Central memory CD8-positive, alpha-beta T cell (primary cell): ENCODE results near the gene HHEX.
A peak's percentile ranks its signal among the peaks of the same experiment; 100 is the strongest.
"Not testable (repeated sequence)": the region's sequence is repeated elsewhere in the genome, so short reads cannot be mapped to it uniquely, and the experiment has no call there.

Experiments
- ATAC-seq: fragments of 150-1000 bp; cut with Tn5 transposase; replicated peaks from 2 replicates; pipeline ENCODE4 v1.10.0; 2022; ENCODE audit warnings: mild to moderate bottlenecking, moderate FRiP score, moderate number of reproducible peaks; ENCODE audit not compliant: poor library complexity, severe bottlenecking; ENCODE audit errors: extremely low read depth
- DNase-seq, 2 donors: peaks; one replicate each; pipeline ENCODE4 v3.0.0; 2021; ENCODE audit warnings: low spot score in 2 of 2
- H3K27ac Mint-ChIP-seq: one replicate; pipeline ENCODE4 v1.8.0; 2022; ENCODE audit warnings: low read depth, mild to moderate bottlenecking, moderate library complexity, mixed read lengths
- H3K27me3 Mint-ChIP-seq: one replicate; pipeline ENCODE4 v1.8.0; 2022; ENCODE audit warnings: mixed read lengths
- H3K36me3 Mint-ChIP-seq: one replicate; pipeline ENCODE4 v1.8.0; 2022; ENCODE audit warnings: mild to moderate bottlenecking, moderate library complexity, mixed read lengths; ENCODE audit not compliant: insufficient read depth
- H3K4me1 Mint-ChIP-seq: one replicate; pipeline ENCODE4 v1.8.0; 2022; ENCODE audit warnings: mixed read lengths
- H3K4me3 Mint-ChIP-seq: one replicate; pipeline ENCODE4 v1.8.0; 2022; ENCODE audit warnings: mild to moderate bottlenecking, moderate library complexity, mixed read lengths
- H3K9me3 Mint-ChIP-seq: one replicate; pipeline ENCODE4 v1.8.0; 2022; ENCODE audit warnings: mixed read lengths

HHEX gene

GRCh38 chr10:92689663-92690210 is at the start of gene HHEX:
Gene HHEX (plus strand): TSS chr10:92689955. CDS start chr10:92689987, 32 bp downstream.
- peaks cover 5% of the 10 kb centered on the region for H3K9me3 Mint-ChIP-seq
- no peaks in the 10 kb centered on the region for H3K36me3 Mint-ChIP-seq
- ATAC-seq (peak; percentile 53), DNase-seq (no peak)
- H3K4me3 Mint-ChIP-seq, result peak within 1 kb of the TSS; percentile 71
- peak within 1 kb of the TSS; percentile 32 for H3K27ac Mint-ChIP-seq
- peaks cover 52% of the 10 kb centered on the region for H3K27me3 Mint-ChIP-seq
- peaks cover 16% of the 10 kb centered on the region for H3K4me1 Mint-ChIP-seq

DNA sequence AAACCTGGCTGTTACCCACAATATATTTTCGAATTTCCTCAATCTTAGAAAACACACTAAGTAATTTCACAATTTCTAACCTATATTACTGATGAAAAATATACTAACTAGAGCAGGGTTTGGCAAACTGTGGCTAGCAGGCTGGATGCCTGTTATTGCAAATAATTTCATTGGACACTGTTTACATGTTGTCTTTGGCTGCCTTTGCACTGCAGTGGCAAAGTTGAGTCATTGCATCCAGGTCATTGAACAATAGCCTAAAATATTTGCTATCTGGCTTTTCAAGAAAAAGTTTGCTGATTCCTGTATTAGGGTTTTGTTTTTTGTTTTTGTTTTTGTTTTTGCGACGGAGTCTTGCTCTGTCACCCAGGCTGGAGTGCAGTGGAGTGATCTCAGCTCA is 49.6 kb upstream of the HHEX start:
- Mint-ChIP-seq H3K36me3 (no peaks in the 10 kb centered on the region), H3K9me3 (no peaks in the 10 kb centered on the region)

GRCh38 chr10:92641492-92641891 is 48.3 kb upstream of the HHEX start:
- no peak overlapping the region for H3K4me3 Mint-ChIP-seq
- ATAC-seq, result no peak
- H3K9me3 Mint-ChIP-seq, result no peaks in the 10 kb centered on the region
- peak overlapping the region; percentile 68 for H3K27ac Mint-ChIP-seq
- H3K27me3 Mint-ChIP-seq, result no peaks in the 10 kb centered on the region
- no peaks in the 10 kb centered on the region for H3K36me3 Mint-ChIP-seq
- DNase-seq, result no peak
- H3K4me1 Mint-ChIP-seq, result peaks cover 5% of the 10 kb centered on the region

More for the DNA sequence above, 49.6 kb upstream of the HHEX start:
- ATAC-seq (no peak), DNase-seq (no peak)
- H3K4me1 Mint-ChIP-seq, result peaks cover 5% of the 10 kb centered on the region
- H3K27me3 Mint-ChIP-seq, result no peaks in the 10 kb centered on the region
- no peak overlapping the region for H3K4me3 Mint-ChIP-seq
- no peak overlapping the region for H3K27ac Mint-ChIP-seq

GRCh38 chr10:92644921-92645320 is 44.8 kb upstream of the HHEX start:
- ATAC-seq, result no peak
- H3K4me1 Mint-ChIP-seq, result peaks cover 5% of the 10 kb centered on the region
- H3K27ac Mint-ChIP-seq, result no peak overlapping the region
- H3K36me3 Mint-ChIP-seq, result no peaks in the 10 kb centered on the region
- H3K9me3 Mint-ChIP-seq, result no peaks in the 10 kb centered on the region
- no peak for DNase-seq
- no peaks in the 10 kb centered on the region for H3K27me3 Mint-ChIP-seq
- no peak overlapping the region for H3K4me3 Mint-ChIP-seq

- not testable (repeated sequence) for H3K4me3 Mint-ChIP-seq, H3K4me1 Mint-ChIP-seq, DNase-seq, ATAC-seq, H3K36me3 Mint-ChIP-seq, H3K27ac Mint-ChIP-seq, H3K27me3 Mint-ChIP-seq, H3K9me3 Mint-ChIP-seq
Measured at GRCh38 chr10:92650864-92651263, 38.9 kb upstream of the HHEX start.

DNA sequence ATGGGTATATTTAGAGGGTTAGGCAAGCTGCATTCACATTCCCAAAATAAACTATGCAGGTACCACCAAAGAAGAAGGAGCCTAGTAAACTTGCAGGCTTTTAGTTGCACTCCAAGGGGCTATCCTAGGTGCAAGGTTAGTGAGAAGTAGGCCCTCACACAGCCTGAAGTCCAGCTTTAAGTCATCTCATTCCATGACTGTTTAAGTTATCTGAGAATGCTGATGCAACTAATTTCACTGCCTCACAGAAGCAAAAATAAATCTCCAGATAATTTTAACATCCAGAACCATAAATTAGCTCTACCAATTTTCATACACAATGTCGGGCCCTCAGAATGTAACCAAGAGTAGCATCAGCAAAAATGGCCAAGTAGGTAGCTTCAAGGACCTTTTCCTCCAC is 34.3 kb upstream of the HHEX start:
- Mint-ChIP-seq H3K36me3 (peaks cover 12% of the 10 kb centered on the region), H3K27me3 (no peaks in the 10 kb centered on the region), H3K4me3 (no peak overlapping the region), H3K9me3 (no peaks in the 10 kb centered on the region), H3K4me1 (no peaks in the 10 kb centered on the region), H3K27ac (no peak overlapping the region)
- DNase-seq (no peak), ATAC-seq (no peak)

GRCh38 chr10:92656266-92656961 is 33.3 kb upstream of the HHEX start:
- Mint-ChIP-seq H3K9me3 (no peaks in the 10 kb centered on the region), H3K27ac (no peak overlapping the region), H3K27me3 (no peaks in the 10 kb centered on the region), H3K4me3 (no peak overlapping the region), H3K36me3 (peaks cover 10% of the 10 kb centered on the region), H3K4me1 (no peaks in the 10 kb centered on the region)
- DNase-seq (no peak), ATAC-seq (no peak)

DNA sequence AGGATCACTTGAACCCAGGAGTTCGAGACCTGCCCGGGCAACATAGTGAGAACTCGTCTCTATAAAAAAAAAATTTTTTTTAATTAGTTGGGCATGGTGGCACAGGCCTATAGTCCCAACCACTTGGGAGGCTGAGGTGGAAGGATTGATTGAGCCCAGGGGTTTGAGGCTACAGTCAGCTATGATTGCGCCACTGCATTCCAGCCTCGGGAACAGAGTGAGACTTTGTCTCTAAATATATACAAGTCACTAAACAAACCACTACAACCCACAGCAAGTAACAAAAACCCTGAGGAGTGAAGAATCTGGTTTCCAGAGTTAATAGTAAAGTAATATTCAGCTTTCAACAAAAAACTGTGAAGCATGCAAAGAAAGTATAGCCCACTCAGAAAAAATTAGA is 32.7 kb upstream of the HHEX start:
- peaks cover 8% of the 10 kb centered on the region for H3K36me3 Mint-ChIP-seq

GRCh38 chr10:92662848-92663247 is 26.9 kb upstream of the HHEX start:
- H3K27ac Mint-ChIP-seq, result no peak overlapping the region
- no peaks in the 10 kb centered on the region for H3K27me3 Mint-ChIP-seq
- ATAC-seq (no peak), DNase-seq (no peak)
- H3K36me3 Mint-ChIP-seq, result peaks cover 2% of the 10 kb centered on the region
- H3K4me1 Mint-ChIP-seq, result no peaks in the 10 kb centered on the region
- peaks cover 11% of the 10 kb centered on the region for H3K9me3 Mint-ChIP-seq
- no peak overlapping the region for H3K4me3 Mint-ChIP-seq

More for the DNA sequence above, 32.7 kb upstream of the HHEX start:
- no peaks in the 10 kb centered on the region for H3K27me3 Mint-ChIP-seq
- H3K4me1 Mint-ChIP-seq, result no peaks in the 10 kb centered on the region
- no peak overlapping the region for H3K27ac Mint-ChIP-seq
- H3K4me3 Mint-ChIP-seq, result no peak overlapping the region
- H3K9me3 Mint-ChIP-seq, result no peaks in the 10 kb centered on the region
- DNase-seq (no peak), ATAC-seq (no peak)

- ATAC-seq (no peak), DNase-seq (no peak)
- peaks cover 2% of the 10 kb centered on the region for H3K36me3 Mint-ChIP-seq
- H3K4me3 Mint-ChIP-seq, result no peak overlapping the region
- H3K4me1 Mint-ChIP-seq, result no peaks in the 10 kb centered on the region
- no peaks in the 10 kb centered on the region for H3K27me3 Mint-ChIP-seq
- no peak overlapping the region for H3K27ac Mint-ChIP-seq
- peaks cover 11% of the 10 kb centered on the region for H3K9me3 Mint-ChIP-seq
Measured at GRCh38 chr10:92664322-92664721, 25.4 kb upstream of the HHEX start.

GRCh38 chr10:92667078-92667477 is 22.7 kb upstream of the HHEX start:
- H3K4me3 Mint-ChIP-seq, result no peak overlapping the region
- no peak for ATAC-seq
- H3K27me3 Mint-ChIP-seq, result peaks cover 8% of the 10 kb centered on the region
- H3K9me3 Mint-ChIP-seq, result peaks cover 11% of the 10 kb centered on the region
- H3K27ac Mint-ChIP-seq, result no peak overlapping the region
- H3K4me1 Mint-ChIP-seq, result no peaks in the 10 kb centered on the region
- no peak for DNase-seq
- no peaks in the 10 kb centered on the region for H3K36me3 Mint-ChIP-seq

- H3K27me3 Mint-ChIP-seq, result peaks cover 12% of the 10 kb centered on the region
- H3K36me3 Mint-ChIP-seq, result no peaks in the 10 kb centered on the region
- H3K4me3 Mint-ChIP-seq, result no peak overlapping the region
- no peaks in the 10 kb centered on the region for H3K4me1 Mint-ChIP-seq
- H3K27ac Mint-ChIP-seq, result no peak overlapping the region
- ATAC-seq (no peak), DNase-seq (no peak)
- no peaks in the 10 kb centered on the region for H3K9me3 Mint-ChIP-seq
Measured at GRCh38 chr10:92677708-92678107, 12.0 kb upstream of the HHEX start.

DNA sequence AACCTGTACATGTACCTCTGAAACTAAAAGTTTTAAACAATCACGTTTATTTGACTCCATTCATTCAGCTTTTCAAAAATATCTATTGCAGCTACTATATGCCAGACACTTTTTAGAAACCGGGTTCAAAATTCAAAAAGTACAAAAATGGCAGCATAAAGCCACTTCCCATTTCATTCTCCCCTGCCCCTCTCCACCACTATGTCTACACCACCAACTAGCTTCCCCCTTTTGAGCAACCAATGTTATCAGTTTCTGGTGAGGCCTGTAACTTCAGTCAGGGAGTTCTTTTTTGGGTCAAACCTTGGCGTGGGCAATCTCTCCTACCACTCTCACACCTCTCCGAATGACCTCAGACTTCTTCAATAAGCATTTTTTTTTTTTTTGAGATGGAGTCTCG is 11.5 kb upstream of the HHEX start:
- Mint-ChIP-seq H3K4me3 (no peak overlapping the region), H3K9me3 (no peaks in the 10 kb centered on the region), H3K27ac (no peak overlapping the region), H3K4me1 (no peaks in the 10 kb centered on the region), H3K36me3 (no peaks in the 10 kb centered on the region), H3K27me3 (peaks cover 12% of the 10 kb centered on the region)
- DNase-seq (no peak), ATAC-seq (no peak)
